ENCODE measurements around the gene CSMD2.

The CSMD2 gene

DNA sequence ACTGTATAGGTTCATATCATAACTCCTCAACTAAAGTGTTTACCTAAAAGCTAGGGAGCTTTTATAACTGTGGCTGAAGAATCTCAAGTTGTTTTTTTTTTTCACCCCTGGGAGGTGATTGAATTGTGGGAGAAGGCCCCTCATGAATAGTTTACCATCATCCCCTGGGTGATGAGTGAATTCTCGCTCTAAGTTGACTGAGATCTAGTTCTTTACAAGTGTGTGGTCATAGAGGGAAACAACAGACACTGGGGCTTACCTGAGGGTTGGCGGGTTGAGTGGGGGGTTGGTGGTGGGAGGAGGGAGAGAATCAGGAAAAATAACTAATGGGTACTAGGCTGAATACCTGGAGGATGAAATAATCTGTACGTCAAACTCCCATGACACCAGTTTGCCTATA lies 700.5 kb downstream of the CSMD2 start:
- Mint-ChIP-seq H3K27ac (no peak overlapping the region), H3K4me3 (no peak overlapping the region), H3K9me3 (no peaks in the 10 kb centered on the region), H3K36me3 (ENCODE audit: low read depth) (no peaks in the 10 kb centered on the region), H3K4me1 (ENCODE audit: low read depth) (no peaks in the 10 kb centered on the region), H3K27me3 (no peaks in the 10 kb centered on the region)
- DNase-seq, result no peak
